ENCODE results near the gene TNS3. TPM values are rescaled to one million over a fixed set of nuclear protein-coding genes. Genes with fewer than 3 reads are reported as not detected.

TNS3 gene
- total RNA-seq, 1 donor from 2014 or later, result 120 TPM

GRCh38 chr7:47255007-47255406 is 326.9 kb downstream of the TNS3 start:
- H3K36me3 Mint-ChIP-seq (ENCODE audit: insufficient read depth), result no peaks in the 10 kb centered on the region

DNA sequence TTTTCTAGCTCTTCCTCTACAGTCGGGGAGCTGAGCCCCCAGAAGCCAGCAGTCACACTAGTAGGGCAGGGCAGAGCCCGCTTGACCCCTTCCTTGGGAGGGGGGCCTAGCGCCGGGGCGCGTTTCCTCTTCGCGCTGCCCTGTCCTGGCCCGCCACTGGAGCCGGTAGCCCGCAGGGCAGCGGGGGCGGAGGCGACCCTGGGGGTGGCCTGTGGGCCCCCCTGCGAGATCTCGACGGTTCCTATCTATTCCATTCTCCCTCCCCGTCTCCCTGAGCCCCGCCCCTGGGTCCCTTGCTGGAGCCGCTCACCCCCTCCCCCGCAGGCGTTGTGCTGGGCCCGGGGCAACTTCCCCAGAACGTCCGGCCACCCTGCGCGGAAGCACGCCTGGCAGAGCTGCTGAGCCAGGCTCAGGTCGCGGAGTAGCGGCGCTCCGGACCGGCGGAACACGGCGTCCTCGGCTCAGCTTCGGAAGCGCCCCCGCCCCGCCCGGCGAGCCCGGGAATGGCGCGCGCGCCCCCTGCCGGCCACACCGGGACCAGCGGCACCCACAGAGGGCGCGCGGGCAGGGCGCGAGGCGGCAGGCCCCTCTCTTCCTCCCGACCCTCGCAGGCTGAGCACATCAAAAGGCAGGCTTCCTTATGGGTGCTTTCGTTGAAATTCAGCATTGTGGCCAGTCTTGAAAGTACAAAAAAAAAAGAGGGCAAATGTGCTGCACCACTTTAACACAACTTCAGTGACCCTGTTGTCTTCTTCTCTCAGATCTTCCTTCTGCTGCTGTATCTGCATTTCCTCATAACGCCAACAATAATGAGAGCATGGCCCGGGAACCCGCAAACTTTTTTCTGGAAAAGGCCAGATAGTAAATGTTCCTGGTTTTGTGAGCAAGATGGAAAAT is 327.6 kb downstream of the TNS3 start:
- Mint-ChIP-seq H3K4me1 (ENCODE audit: low read depth) (peaks cover 3% of the 10 kb centered on the region), H3K4me3 (ENCODE audit: low read depth) (peak overlapping the region; percentile 76), H3K27me3 (peaks cover 23% of the 10 kb centered on the region), H3K27ac (peak overlapping the region; percentile 68), H3K9me3 (ENCODE audit: low read depth) (peaks cover 3% of the 10 kb centered on the region), H3K36me3 (ENCODE audit: insufficient read depth) (no peaks in the 10 kb centered on the region)
- DNase-seq (ENCODE audit: low spot score, unreplicated experiment), result peak; percentile 77
- TF ChIP-seq CTCF (IDR thresholded peaks at IDR 0.05; ENCODE audit: unreplicated experiment), result peak; percentile 98

More at GRCh38 chr7:47255007-47255406, 326.9 kb downstream of the TNS3 start:
- Mint-ChIP-seq H3K4me1 (ENCODE audit: low read depth) (peaks cover 3% of the 10 kb centered on the region), H3K9me3 (ENCODE audit: low read depth) (peaks cover 3% of the 10 kb centered on the region), H3K27ac (no peak overlapping the region), H3K4me3 (ENCODE audit: low read depth) (peak overlapping the region; percentile 68), H3K27me3 (peaks cover 23% of the 10 kb centered on the region)
- no peak for TF ChIP-seq CTCF (IDR thresholded peaks at IDR 0.05; ENCODE audit: unreplicated experiment)
- DNase-seq (ENCODE audit: low spot score, unreplicated experiment), result no peak

- no peak for TF ChIP-seq CTCF (IDR thresholded peaks at IDR 0.05; ENCODE audit: unreplicated experiment)
- H3K4me3 Mint-ChIP-seq (ENCODE audit: low read depth), result peak overlapping the region; percentile 76
- H3K36me3 Mint-ChIP-seq (ENCODE audit: insufficient read depth), result no peaks in the 10 kb centered on the region
- peak overlapping the region; percentile 68 for H3K27ac Mint-ChIP-seq
- no peak for DNase-seq (ENCODE audit: low spot score, unreplicated experiment)
- peaks cover 23% of the 10 kb centered on the region for H3K27me3 Mint-ChIP-seq
- peaks cover 3% of the 10 kb centered on the region for H3K9me3 Mint-ChIP-seq (ENCODE audit: low read depth)
- peaks cover 3% of the 10 kb centered on the region for H3K4me1 Mint-ChIP-seq (ENCODE audit: low read depth)
These were observed 328.2 kb downstream of the TNS3 start for GRCh38 chr7:47253650-47254080.

- no peak for DNase-seq (ENCODE audit: low spot score, unreplicated experiment)
- Mint-ChIP-seq H3K4me3 (ENCODE audit: low read depth) (no peak overlapping the region), H3K9me3 (ENCODE audit: low read depth) (peaks cover 3% of the 10 kb centered on the region), H3K27ac (no peak overlapping the region), H3K27me3 (peaks cover 19% of the 10 kb centered on the region), H3K4me1 (ENCODE audit: low read depth) (peaks cover 3% of the 10 kb centered on the region), H3K36me3 (ENCODE audit: insufficient read depth) (no peaks in the 10 kb centered on the region)
- TF ChIP-seq CTCF (IDR thresholded peaks at IDR 0.05; ENCODE audit: unreplicated experiment), result no peak
These were observed 329.2 kb downstream of the TNS3 start for GRCh38 chr7:47252675-47253074.

DNA sequence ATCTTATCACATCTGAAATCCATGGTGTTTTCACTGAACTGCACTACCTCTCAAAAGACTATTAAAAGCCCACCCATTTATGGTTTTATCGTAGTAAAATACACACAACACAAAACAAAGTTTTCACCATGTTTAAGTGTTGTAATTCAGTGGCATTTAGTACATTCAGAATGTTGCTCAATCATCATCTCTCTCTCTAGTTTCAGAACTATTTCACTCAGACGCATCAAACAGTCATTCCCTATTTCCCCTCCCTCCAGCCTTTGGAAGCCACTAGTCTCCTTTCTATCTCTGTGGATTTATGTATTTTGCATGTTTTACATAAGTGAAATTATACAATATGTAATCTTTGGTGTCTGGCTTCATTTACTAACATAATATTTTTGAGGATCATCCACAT is 332.6 kb downstream of the TNS3 start:
- DNase-seq (ENCODE audit: low spot score, unreplicated experiment), result no peak
- peaks cover 3% of the 10 kb centered on the region for H3K9me3 Mint-ChIP-seq (ENCODE audit: low read depth)
- H3K4me1 Mint-ChIP-seq (ENCODE audit: low read depth), result peaks cover 3% of the 10 kb centered on the region
- no peaks in the 10 kb centered on the region for H3K36me3 Mint-ChIP-seq (ENCODE audit: insufficient read depth)
- H3K27me3 Mint-ChIP-seq, result no peaks in the 10 kb centered on the region
- no peak overlapping the region for H3K27ac Mint-ChIP-seq
- no peak for TF ChIP-seq CTCF (IDR thresholded peaks at IDR 0.05; ENCODE audit: unreplicated experiment)
- H3K4me3 Mint-ChIP-seq (ENCODE audit: low read depth), result no peak overlapping the region

Measured in progenitor cell of endocrine pancreas (in vitro differentiated cells).